RKO (cell line): ENCODE data around the gene ZBTB45.

Source experiments
- DNase-seq: peaks from one replicate; pipeline ENCODE4 v3.0.0-alpha.2; 2016; ENCODE audit warnings: low spot score

The ZBTB45 gene

GRCh38 chr19:58538257-58539168 is 18.9 kb upstream of the ZBTB45 start:
- DNase-seq: no peak

- DNase-seq: no peak
Measured at GRCh38 chr19:58536852-58537798, 17.5 kb upstream of the ZBTB45 start.

- DNase-seq: no peak
Measured at GRCh38 chr19:58535857-58536256, 16.2 kb upstream of the ZBTB45 start.

GRCh38 chr19:58531034-58531840 is 11.6 kb upstream of the ZBTB45 start:
- DNase-seq: no peak

GRCh38 chr19:58529405-58529804 is 9.8 kb upstream of the ZBTB45 start:
- no peak for DNase-seq

GRCh38 chr19:58522709-58523108 is 3.1 kb upstream of the ZBTB45 start:
- no peak for DNase-seq

- no peak for DNase-seq
Measured at GRCh38 chr19:58521651-58522050, 2.0 kb upstream of the ZBTB45 start.

GRCh38 chr19:58520257-58520599 is 618 bp upstream of the ZBTB45 start:
- no peak for DNase-seq

- peak; percentile 84 for DNase-seq
Measured at GRCh38 chr19:58519087-58519354, 589 bp downstream of the ZBTB45 start.

- DNase-seq: peak; percentile 45
Measured at GRCh38 chr19:58518256-58519086, 1.1 kb downstream of the ZBTB45 start.

- DNase-seq: no peak
Measured at GRCh38 chr19:58516964-58517833, 2.4 kb downstream of the ZBTB45 start.

- DNase-seq: no peak
Measured at GRCh38 chr19:58516246-58516836, 3.3 kb downstream of the ZBTB45 start.

- no peak for DNase-seq
Measured at GRCh38 chr19:58515259-58515658, 4.4 kb downstream of the ZBTB45 start.

- no peak for DNase-seq
Measured at GRCh38 chr19:58514564-58515022, 5.0 kb downstream of the ZBTB45 start.

GRCh38 chr19:58513694-58514563 is 5.7 kb downstream of the ZBTB45 start:
- peak; percentile 96 for DNase-seq

GRCh38 chr19:58513213-58513693 is 6.4 kb downstream of the ZBTB45 start:
- DNase-seq: no peak

- DNase-seq: no peak
Measured at GRCh38 chr19:58511353-58512208, 8.0 kb downstream of the ZBTB45 start, which contains the start of gene SLC27A5. Gene SLC27A5, minus strand, starts transcription at chr19:58511992. Its CDS starts 37 bp downstream, at chr19:58511955.
